Osteoblast (primary cell): Measurements from ENCODE around the gene GUCA2A. TPM values are rescaled to one million over a fixed set of nuclear protein-coding genes. Genes with fewer than 3 reads are reported as not detected.

ENCODE experiments used
- DNase-seq: peaks from one replicate; pipeline ENCODE4 v3.0.0; 2011; ENCODE audit warnings: low spot score, mixed read lengths; ENCODE audit not compliant: insufficient read length; ENCODE audit errors: missing footprints
- H2AFZ ChIP-seq: 2 replicates; pipeline ENCODE4 v1.6.0; 2011; ENCODE audit warnings: mild to moderate bottlenecking, low read length
- H3K27ac ChIP-seq: 2 replicates; pipeline ENCODE4 v1.5.1; 2011; ENCODE audit warnings: mild to moderate bottlenecking, low read depth, low read length, moderate library complexity
- H3K27me3 ChIP-seq: 2 replicates; pipeline ENCODE4 v1.6.0; 2012; ENCODE audit warnings: mild to moderate bottlenecking, control low read depth, inconsistent platforms, low read length, moderate library complexity; ENCODE audit not compliant: insufficient read depth
- H3K36me3 ChIP-seq: 2 replicates; pipeline ENCODE4 v1.5.1; 2011; ENCODE audit warnings: mild to moderate bottlenecking, low read length, control low read depth, moderate library complexity; ENCODE audit not compliant: insufficient read depth
- H3K4me1 ChIP-seq: 2 replicates; pipeline ENCODE4 v1.5.1; 2011; ENCODE audit warnings: mild to moderate bottlenecking, low read length, control low read depth, moderate library complexity; ENCODE audit not compliant: insufficient read depth
- H3K4me2 ChIP-seq: 2 replicates; pipeline ENCODE4 v1.6.0; 2011; ENCODE audit warnings: mild to moderate bottlenecking, low read length; ENCODE audit not compliant: insufficient read depth
- H3K4me3 ChIP-seq: fragments of 200-600 bp; sonication (generic); 3 replicates; pipeline ENCODE4 v1.5.1; 2012; ENCODE audit warnings: mild to moderate bottlenecking, low read length, inconsistent platforms; ENCODE audit not compliant: insufficient read depth
- H3K79me2 ChIP-seq: 2 replicates; pipeline ENCODE4 v1.6.0; 2012; ENCODE audit warnings: mild to moderate bottlenecking, low read length, control low read depth, inconsistent platforms; ENCODE audit not compliant: insufficient read depth
- H3K9me3 ChIP-seq: 2 replicates; pipeline ENCODE4 v1.5.1; 2011; ENCODE audit warnings: low read depth, low read length, control low read depth
- H4K20me1 ChIP-seq: 2 replicates; pipeline ENCODE4 v1.6.0; 2012; ENCODE audit warnings: mild to moderate bottlenecking, low read length, control low read depth; ENCODE audit not compliant: insufficient read depth
- total RNA-seq: library from RNA; depleted of rRNA; stranded (reverse); fragments of >200 nt; gene quantifications from 2 replicates; pipeline ENCODE4 v1.2.3, GENCODE V29; 2012
- TF ChIP-seq, protein P1 (sequence below): IDR thresholded peaks from 2 replicates; pipeline ENCODE4 v1.5.1; 2011; ENCODE audit warnings: mild to moderate bottlenecking, low read depth, low read length, moderate library complexity; ENCODE audit errors: extremely low read depth

GUCA2A gene
- total RNA-seq, 1 donor, result not detected

DNA sequence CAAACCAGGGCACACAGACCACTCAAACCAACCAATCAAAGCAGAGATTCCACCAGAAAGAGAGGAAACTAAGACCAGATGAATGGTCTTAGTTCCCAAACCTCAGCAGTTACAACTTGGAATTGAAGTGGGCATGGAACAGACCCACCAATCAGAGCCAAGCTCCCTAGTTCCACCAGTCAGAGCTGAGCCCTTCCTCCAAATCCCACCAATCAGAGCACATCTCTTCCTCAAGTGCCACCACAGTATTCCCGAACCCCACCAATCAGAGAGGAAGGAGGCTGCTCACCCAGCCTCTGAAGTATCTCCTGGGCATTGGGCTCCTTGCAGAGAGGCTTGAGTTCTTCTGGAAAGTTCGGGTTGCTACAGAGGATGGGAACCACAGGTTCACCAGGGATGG is 1.4 kb downstream of the GUCA2A start:
- H3K27me3 ChIP-seq, result peaks cover 9% of the 10 kb centered on the region
- no peak overlapping the region for H2AFZ ChIP-seq
- peak; percentile 79 for DNase-seq
- no peak overlapping the region for H3K4me3 ChIP-seq
- TF ChIP-seq, protein P1, sequence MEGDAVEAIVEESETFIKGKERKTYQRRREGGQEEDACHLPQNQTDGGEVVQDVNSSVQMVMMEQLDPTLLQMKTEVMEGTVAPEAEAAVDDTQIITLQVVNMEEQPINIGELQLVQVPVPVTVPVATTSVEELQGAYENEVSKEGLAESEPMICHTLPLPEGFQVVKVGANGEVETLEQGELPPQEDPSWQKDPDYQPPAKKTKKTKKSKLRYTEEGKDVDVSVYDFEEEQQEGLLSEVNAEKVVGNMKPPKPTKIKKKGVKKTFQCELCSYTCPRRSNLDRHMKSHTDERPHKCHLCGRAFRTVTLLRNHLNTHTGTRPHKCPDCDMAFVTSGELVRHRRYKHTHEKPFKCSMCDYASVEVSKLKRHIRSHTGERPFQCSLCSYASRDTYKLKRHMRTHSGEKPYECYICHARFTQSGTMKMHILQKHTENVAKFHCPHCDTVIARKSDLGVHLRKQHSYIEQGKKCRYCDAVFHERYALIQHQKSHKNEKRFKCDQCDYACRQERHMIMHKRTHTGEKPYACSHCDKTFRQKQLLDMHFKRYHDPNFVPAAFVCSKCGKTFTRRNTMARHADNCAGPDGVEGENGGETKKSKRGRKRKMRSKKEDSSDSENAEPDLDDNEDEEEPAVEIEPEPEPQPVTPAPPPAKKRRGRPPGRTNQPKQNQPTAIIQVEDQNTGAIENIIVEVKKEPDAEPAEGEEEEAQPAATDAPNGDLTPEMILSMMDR, result no peak
- peaks cover 11% of the 10 kb centered on the region for H3K9me3 ChIP-seq
- H3K27ac ChIP-seq, result no peak overlapping the region
- no peaks in the 10 kb centered on the region for H3K79me2 ChIP-seq
- no peaks in the 10 kb centered on the region for H4K20me1 ChIP-seq
- no peaks in the 10 kb centered on the region for H3K36me3 ChIP-seq
- no peak overlapping the region for H3K4me2 ChIP-seq
- H3K4me1 ChIP-seq, result no peaks in the 10 kb centered on the region

- Histone ChIP-seq H3K4me3 (no peak overlapping the region), H4K20me1 (no peaks in the 10 kb centered on the region), H3K79me2 (no peaks in the 10 kb centered on the region), H2AFZ (no peak overlapping the region), H3K4me1 (no peaks in the 10 kb centered on the region), H3K36me3 (no peaks in the 10 kb centered on the region), H3K27ac (no peak overlapping the region), H3K27me3 (peaks cover 9% of the 10 kb centered on the region), H3K9me3 (peaks cover 11% of the 10 kb centered on the region), H3K4me2 (no peak overlapping the region)
- no peak for DNase-seq
- TF ChIP-seq, protein P1, result no peak
Observed at GRCh38 chr1:42162181-42162580, 2.4 kb downstream of the GUCA2A start.

DNA sequence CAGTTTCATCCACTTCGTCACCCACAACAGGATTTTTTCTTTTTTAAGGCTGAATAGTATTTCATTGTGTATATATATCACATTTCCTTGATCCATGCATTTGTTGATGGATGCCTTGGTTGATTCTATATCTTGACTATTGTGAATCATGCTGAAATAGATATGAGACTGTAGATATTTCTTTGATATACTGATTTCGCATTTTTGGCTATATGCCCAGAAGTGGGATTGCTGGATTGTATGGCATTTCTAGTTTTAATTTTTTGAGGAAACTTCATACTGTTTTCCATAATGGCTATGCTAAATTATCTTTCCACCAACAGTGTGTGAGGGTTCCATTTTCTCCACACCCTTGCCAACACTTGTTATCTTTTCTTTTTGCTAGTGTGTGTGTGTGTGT is 6.4 kb downstream of the GUCA2A start:
- Histone ChIP-seq H4K20me1 (no peaks in the 10 kb centered on the region), H3K9me3 (peaks cover 11% of the 10 kb centered on the region), H2AFZ (no peak overlapping the region), H3K79me2 (no peaks in the 10 kb centered on the region), H3K4me3 (no peak overlapping the region), H3K36me3 (no peaks in the 10 kb centered on the region), H3K4me2 (no peak overlapping the region), H3K27ac (no peak overlapping the region), H3K27me3 (peaks cover 9% of the 10 kb centered on the region), H3K4me1 (no peaks in the 10 kb centered on the region)
- DNase-seq, result no peak
- TF ChIP-seq, protein P1, result no peak

- no peak for DNase-seq
Observed at GRCh38 chr1:42157667-42158066, 6.9 kb downstream of the GUCA2A start.

More at GRCh38 chr1:42157667-42158066, 6.9 kb downstream of the GUCA2A start:
- Histone ChIP-seq H3K4me1 (no peaks in the 10 kb centered on the region), H3K4me2 (no peak overlapping the region), H3K4me3 (no peak overlapping the region), H4K20me1 (no peaks in the 10 kb centered on the region), H3K36me3 (no peaks in the 10 kb centered on the region), H3K27me3 (peaks cover 9% of the 10 kb centered on the region), H3K27ac (no peak overlapping the region), H3K9me3 (peaks cover 11% of the 10 kb centered on the region), H3K79me2 (no peaks in the 10 kb centered on the region), H2AFZ (no peak overlapping the region)
- TF ChIP-seq, protein P1, result no peak
